ENCODE results near the gene THYN1.

DNA sequence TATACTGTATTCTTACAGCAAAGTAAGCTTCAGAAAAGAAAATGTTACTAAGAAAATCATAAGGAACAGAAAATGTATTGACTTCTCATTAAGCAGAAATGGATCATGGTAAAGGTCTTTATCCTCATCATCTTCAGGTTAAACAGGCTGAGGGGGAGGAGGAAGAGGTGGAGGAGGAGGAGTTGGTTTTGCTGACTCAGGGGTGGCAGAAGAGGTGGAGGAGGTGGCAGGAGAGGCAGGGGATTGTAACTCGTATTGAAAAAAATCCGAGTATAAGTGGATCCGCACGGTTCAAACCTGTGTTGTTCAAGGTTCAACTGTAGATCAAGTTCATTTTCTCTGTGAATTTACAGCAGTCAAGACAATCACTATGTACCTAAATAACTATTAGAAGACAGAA lies 36.0 kb upstream of the THYN1 start:
- TF ChIP-seq, protein P1, sequence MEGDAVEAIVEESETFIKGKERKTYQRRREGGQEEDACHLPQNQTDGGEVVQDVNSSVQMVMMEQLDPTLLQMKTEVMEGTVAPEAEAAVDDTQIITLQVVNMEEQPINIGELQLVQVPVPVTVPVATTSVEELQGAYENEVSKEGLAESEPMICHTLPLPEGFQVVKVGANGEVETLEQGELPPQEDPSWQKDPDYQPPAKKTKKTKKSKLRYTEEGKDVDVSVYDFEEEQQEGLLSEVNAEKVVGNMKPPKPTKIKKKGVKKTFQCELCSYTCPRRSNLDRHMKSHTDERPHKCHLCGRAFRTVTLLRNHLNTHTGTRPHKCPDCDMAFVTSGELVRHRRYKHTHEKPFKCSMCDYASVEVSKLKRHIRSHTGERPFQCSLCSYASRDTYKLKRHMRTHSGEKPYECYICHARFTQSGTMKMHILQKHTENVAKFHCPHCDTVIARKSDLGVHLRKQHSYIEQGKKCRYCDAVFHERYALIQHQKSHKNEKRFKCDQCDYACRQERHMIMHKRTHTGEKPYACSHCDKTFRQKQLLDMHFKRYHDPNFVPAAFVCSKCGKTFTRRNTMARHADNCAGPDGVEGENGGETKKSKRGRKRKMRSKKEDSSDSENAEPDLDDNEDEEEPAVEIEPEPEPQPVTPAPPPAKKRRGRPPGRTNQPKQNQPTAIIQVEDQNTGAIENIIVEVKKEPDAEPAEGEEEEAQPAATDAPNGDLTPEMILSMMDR (IDR thresholded peaks at IDR 0.05): no peak
- no peak for TF ChIP-seq POLR2A (IDR thresholded peaks at IDR 0.05)

Data from transverse colon (tissue), 3 donors.